Liver (tissue), 9 donors: ENCODE measurements around the gene PDK3. TPM values are rescaled to one million over a fixed set of nuclear protein-coding genes. Genes with fewer than 3 reads are reported as not detected.
A peak's percentile ranks its signal among the peaks of the same experiment; 100 is the strongest.

ENCODE experiments used
- DNase-seq: peaks from one replicate; pipeline ENCODE4 v3.0.0-alpha.2; 2017; ENCODE audit warnings: low spot score
- H3K27ac ChIP-seq, 2 donors: one replicate each; pipeline ENCODE4 v1.7.0; 2013; ENCODE audit warnings: inconsistent platforms in 2 of 2, low read length in 2 of 2, control low read depth in 1 of 2, low read depth in 1 of 2, mild to moderate bottlenecking in 1 of 2
- H3K27me3 ChIP-seq, 4 donors: one replicate each; pipeline versions ENCODE4 v1.6.1 to v1.7.0; 2013; ENCODE audit warnings: low read length in 3 of 4, inconsistent platforms in 1 of 4, mild to moderate bottlenecking in 1 of 4, moderate library complexity in 1 of 4; ENCODE audit not compliant: control insufficient read depth in 4 of 4, insufficient read depth in 4 of 4
- H3K36me3 ChIP-seq, 4 donors: one replicate each; pipeline versions ENCODE4 v1.6.1 to v1.7.0; 2013; ENCODE audit warnings: low read length in 3 of 4, mild to moderate bottlenecking in 3 of 4, low read depth in 1 of 4, moderate library complexity in 1 of 4; ENCODE audit not compliant: control insufficient read depth in 4 of 4, insufficient read depth in 3 of 4
- H3K4me1 ChIP-seq, 4 donors: one replicate each; pipeline versions ENCODE4 v1.6.1 to v1.7.0; 2013; ENCODE audit warnings: low read length in 3 of 4, mild to moderate bottlenecking in 3 of 4, moderate library complexity in 1 of 4; ENCODE audit not compliant: control insufficient read depth in 4 of 4, insufficient read depth in 4 of 4
- H3K4me3 ChIP-seq, 3 donors: one replicate each; pipeline versions ENCODE4 v1.6.1 to v1.7.0; 2013; ENCODE audit warnings: low read length in 3 of 3, control low read depth in 1 of 3, low read depth in 1 of 3, mild to moderate bottlenecking in 1 of 3
- H3K9ac ChIP-seq, 2 donors: one replicate each; pipeline ENCODE4 v1.7.0; 2013; ENCODE audit warnings: low read length in 2 of 2, mild to moderate bottlenecking in 2 of 2, moderate library complexity in 2 of 2, control low read depth in 1 of 2, low read depth in 1 of 2
- H3K9me3 ChIP-seq, 4 donors: one replicate each; pipeline versions ENCODE4 v1.6.1 to v1.7.0; 2013; ENCODE audit warnings: low read length in 3 of 4; ENCODE audit not compliant: control insufficient read depth in 4 of 4
- EGR1 ChIP-seq, 2 donors: IDR thresholded peaks; 2 replicates each; pipeline ENCODE4 v1.6.1; 2016 to 2018; ENCODE audit warnings: antibody characterized with exemption in 2 of 2, low read depth in 2 of 2
- FOXA1 ChIP-seq: IDR thresholded peaks from 2 replicates; pipeline ENCODE4 v1.6.1; 2016; ENCODE audit warnings: antibody characterized with exemption
- FOXA2 ChIP-seq: IDR thresholded peaks from 2 replicates; pipeline ENCODE4 v1.6.1; 2016; ENCODE audit warnings: antibody characterized with exemption
- GABPA ChIP-seq, 2 donors: IDR thresholded peaks in 1 of 2; conservative IDR thresholded peaks in 1 of 2; 2 replicates each; pipeline ENCODE4 v1.6.1; 2016; ENCODE audit warnings: antibody characterized with exemption in 2 of 2, mild to moderate bottlenecking in 1 of 2, moderate library complexity in 1 of 2
- HNF4A ChIP-seq, 2 donors: conservative IDR thresholded peaks; 2 replicates each; pipeline ENCODE4 v1.6.1; 2016; ENCODE audit warnings: antibody characterized with exemption in 2 of 2, mild to moderate bottlenecking in 2 of 2
- JUND ChIP-seq, 2 donors: IDR thresholded peaks; 2 replicates each; pipeline ENCODE4 v1.6.1; 2016; ENCODE audit warnings: antibody characterized with exemption in 2 of 2
- MAX ChIP-seq: IDR thresholded peaks from 2 replicates; pipeline ENCODE4 v1.6.1; 2016; ENCODE audit warnings: antibody characterized with exemption
- RAD21 ChIP-seq, 2 donors: IDR thresholded peaks; 2 replicates each; pipeline ENCODE4 v1.6.1; 2016; ENCODE audit warnings: antibody characterized with exemption in 2 of 2, mild to moderate bottlenecking in 2 of 2
- REST ChIP-seq: IDR thresholded peaks from 2 replicates; pipeline ENCODE4 v1.6.1; 2016; ENCODE audit warnings: antibody characterized with exemption, mild to moderate bottlenecking
- RXRA ChIP-seq, 2 donors: IDR thresholded peaks; 2 replicates each; pipeline ENCODE4 v1.6.1; 2017 to 2018; ENCODE audit warnings: antibody characterized with exemption in 2 of 2, mild to moderate bottlenecking in 1 of 2
- SP1 ChIP-seq: IDR thresholded peaks from 2 replicates; pipeline ENCODE4 v1.6.1; 2018; ENCODE audit warnings: antibody characterized with exemption, mild to moderate bottlenecking
- TAF1 ChIP-seq: conservative IDR thresholded peaks from 2 replicates; pipeline ENCODE4 v1.6.1; 2016; ENCODE audit warnings: antibody characterized with exemption, mild to moderate bottlenecking
- YY1 ChIP-seq: IDR thresholded peaks from 2 replicates; pipeline ENCODE4 v1.6.1; 2016; ENCODE audit warnings: antibody characterized with exemption, mild to moderate bottlenecking
- WGBS: extraction: QIAGEN DNeasy Blood & Tissue Kit; methylation state at CpG from one replicate; pipeline ENCODE4 v1.1.7; 2013; 5-methylcytosine and 5-hydroxymethylcytosine counted together
- polyA plus RNA-seq, 2 donors: library from polyadenylated mRNA; stranded (reverse) in 1 of 2; unstranded in 1 of 2; fragments of 200-250 nt in 1 of 2; fragments of >200 nt in 1 of 2; fragmentation: Nextera tagmentation in 1 of 2; extraction: Ambion mirVana in 1 of 2; gene quantifications; one replicate each; pipeline versions ENCODE4 v1.2.1 to v1.2.3, GENCODE V29; 2013 to 2015
- total RNA-seq, 2 donors: library from RNA; depleted of rRNA; stranded (reverse); fragments of >200 nt; gene quantifications; one replicate each; pipeline ENCODE4 v1.2.3, GENCODE V29; 2014
- TF ChIP-seq, protein P1 (sequence below): IDR thresholded peaks from 2 replicates; pipeline ENCODE4 v1.6.1; 2016; ENCODE audit warnings: antibody characterized with exemption
- TF ChIP-seq, protein P2 (sequence below): IDR thresholded peaks from 2 replicates; pipeline ENCODE4 v1.6.1; 2016; ENCODE audit warnings: antibody characterized with exemption
- TF ChIP-seq, protein P3 (sequence below): fragments of 150-350 bp; IDR thresholded peaks from 2 replicates; pipeline ENCODE4 v1.5.1; 2017; ENCODE audit warnings: improper control_type of control experiment, low read depth, low read length; ENCODE audit not compliant: missing input control
- donor health status: healthy.
- donor health status: healthy.
- donor health status: healthy.
- donor health status: healthy.
- donor health status: healthy.

PDK3 gene
- total and polyA plus RNA-seq, 4 donors: 6.0 to 14.0 (median 13.5) TPM

- Histone ChIP-seq H3K36me3 (no peaks in the 10 kb centered on the region), H3K9ac (no peak overlapping the region), H3K4me3 (no peak overlapping the region), H3K4me1 (peaks cover 5 to 11% (median 7%) of the 10 kb centered on the region in 4 donors), H3K27me3 (no peaks in the 10 kb centered on the region), H3K9me3 (no peaks in the 10 kb centered on the region), H3K27ac (peak overlapping the region; percentile 53 to 93)
- TF ChIP-seq, protein P1, sequence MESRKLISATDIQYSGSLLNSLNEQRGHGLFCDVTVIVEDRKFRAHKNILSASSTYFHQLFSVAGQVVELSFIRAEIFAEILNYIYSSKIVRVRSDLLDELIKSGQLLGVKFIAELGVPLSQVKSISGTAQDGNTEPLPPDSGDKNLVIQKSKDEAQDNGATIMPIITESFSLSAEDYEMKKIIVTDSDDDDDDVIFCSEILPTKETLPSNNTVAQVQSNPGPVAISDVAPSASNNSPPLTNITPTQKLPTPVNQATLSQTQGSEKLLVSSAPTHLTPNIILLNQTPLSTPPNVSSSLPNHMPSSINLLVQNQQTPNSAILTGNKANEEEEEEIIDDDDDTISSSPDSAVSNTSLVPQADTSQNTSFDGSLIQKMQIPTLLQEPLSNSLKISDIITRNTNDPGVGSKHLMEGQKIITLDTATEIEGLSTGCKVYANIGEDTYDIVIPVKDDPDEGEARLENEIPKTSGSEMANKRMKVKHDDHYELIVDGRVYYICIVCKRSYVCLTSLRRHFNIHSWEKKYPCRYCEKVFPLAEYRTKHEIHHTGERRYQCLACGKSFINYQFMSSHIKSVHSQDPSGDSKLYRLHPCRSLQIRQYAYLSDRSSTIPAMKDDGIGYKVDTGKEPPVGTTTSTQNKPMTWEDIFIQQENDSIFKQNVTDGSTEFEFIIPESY: no peak
- TF ChIP-seq EGR1 (IDR thresholded peaks at IDR 0.05; ENCODE audit: low read depth in 2 of 2): no peak
- no peak for TF ChIP-seq RXRA (IDR thresholded peaks at IDR 0.05)
- no peak for TF ChIP-seq RAD21 (IDR thresholded peaks at IDR 0.05)
- TF ChIP-seq, protein P2, sequence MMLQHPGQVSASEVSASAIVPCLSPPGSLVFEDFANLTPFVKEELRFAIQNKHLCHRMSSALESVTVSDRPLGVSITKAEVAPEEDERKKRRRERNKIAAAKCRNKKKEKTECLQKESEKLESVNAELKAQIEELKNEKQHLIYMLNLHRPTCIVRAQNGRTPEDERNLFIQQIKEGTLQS: no peak
- no peak for TF ChIP-seq HNF4A (conservative IDR thresholded peaks at IDR 0.05)
- no peak for TF ChIP-seq JUND (IDR thresholded peaks at IDR 0.05)
- WGBS: 89% methylated on average over 6 of the region's 6 CpGs
- no peak for DNase-seq
Measured at GRCh38 chrX:24495700-24496099, 30.6 kb downstream of the PDK3 start.

GRCh38 chrX:24498181-24498580, 33.1 kb downstream of the PDK3 start:
- Histone ChIP-seq H3K4me1 (peaks cover 4 to 11% (median 7%) of the 10 kb centered on the region in 4 donors), H3K36me3 (no peaks in the 10 kb centered on the region), H3K9ac (peak overlapping the region in 1 of 2 donors; percentile 13), H3K27me3 (no peaks in the 10 kb centered on the region), H3K9me3 (no peaks in the 10 kb centered on the region), H3K4me3 (no peak overlapping the region), H3K27ac (peak overlapping the region in 1 of 2 donors; percentile 72)
- no peak for DNase-seq
- TF ChIP-seq GABPA (IDR thresholded peaks at IDR 0.05 in 1 of 2, conservative IDR thresholded peaks at IDR 0.05 in 1 of 2): no peak
- no peak for TF ChIP-seq YY1
- TF ChIP-seq FOXA1: no peak
- TF ChIP-seq TAF1: no peak
- TF ChIP-seq RXRA (IDR thresholded peaks at IDR 0.05): no peak
- TF ChIP-seq REST: no peak
- no peak for TF ChIP-seq SP1
- no peak for TF ChIP-seq HNF4A (conservative IDR thresholded peaks at IDR 0.05)
- no peak for TF ChIP-seq EGR1 (IDR thresholded peaks at IDR 0.05; ENCODE audit: low read depth in 2 of 2)
- TF ChIP-seq FOXA2: no peak
- TF ChIP-seq RAD21 (IDR thresholded peaks at IDR 0.05): peak; percentile 75 to 83
- TF ChIP-seq, protein P3, sequence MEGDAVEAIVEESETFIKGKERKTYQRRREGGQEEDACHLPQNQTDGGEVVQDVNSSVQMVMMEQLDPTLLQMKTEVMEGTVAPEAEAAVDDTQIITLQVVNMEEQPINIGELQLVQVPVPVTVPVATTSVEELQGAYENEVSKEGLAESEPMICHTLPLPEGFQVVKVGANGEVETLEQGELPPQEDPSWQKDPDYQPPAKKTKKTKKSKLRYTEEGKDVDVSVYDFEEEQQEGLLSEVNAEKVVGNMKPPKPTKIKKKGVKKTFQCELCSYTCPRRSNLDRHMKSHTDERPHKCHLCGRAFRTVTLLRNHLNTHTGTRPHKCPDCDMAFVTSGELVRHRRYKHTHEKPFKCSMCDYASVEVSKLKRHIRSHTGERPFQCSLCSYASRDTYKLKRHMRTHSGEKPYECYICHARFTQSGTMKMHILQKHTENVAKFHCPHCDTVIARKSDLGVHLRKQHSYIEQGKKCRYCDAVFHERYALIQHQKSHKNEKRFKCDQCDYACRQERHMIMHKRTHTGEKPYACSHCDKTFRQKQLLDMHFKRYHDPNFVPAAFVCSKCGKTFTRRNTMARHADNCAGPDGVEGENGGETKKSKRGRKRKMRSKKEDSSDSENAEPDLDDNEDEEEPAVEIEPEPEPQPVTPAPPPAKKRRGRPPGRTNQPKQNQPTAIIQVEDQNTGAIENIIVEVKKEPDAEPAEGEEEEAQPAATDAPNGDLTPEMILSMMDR: peak; percentile 58
- TF ChIP-seq, protein P1: no peak
- TF ChIP-seq MAX: no peak
- WGBS: 36% methylated on average over 5 of the region's 5 CpGs
